HPDE6-E6E7 (cell line): ENCODE results near the gene LYPD6B.

Experiments
- DNase-seq: peaks from one replicate; pipeline ENCODE4 v3.0.0; 2011; ENCODE audit warnings: missing footprints; ENCODE audit errors: extremely low spot score

The LYPD6B gene

GRCh38 chr2:149038442-149039212 lies at the start of gene LYPD6B:
Gene LYPD6B (plus strand): TSS chr2:149038699. CDS start chr2:149130949, 92,250 bp downstream.
- peak; percentile 40 for DNase-seq

- peak; percentile 71 for DNase-seq
Observed at GRCh38 chr2:148989882-148990493, 48.5 kb upstream of the LYPD6B start.

GRCh38 chr2:148990968-148991367 lies 47.5 kb upstream of the LYPD6B start:
- no peak for DNase-seq

- DNase-seq: no peak
Observed at GRCh38 chr2:148992448-148992847, 46.1 kb upstream of the LYPD6B start.

- DNase-seq: no peak
Observed at GRCh38 chr2:148993351-148993750, 45.1 kb upstream of the LYPD6B start.

- DNase-seq: no peak
Observed at GRCh38 chr2:148994341-148994740, 44.2 kb upstream of the LYPD6B start.

- no peak for DNase-seq
Observed at GRCh38 chr2:148996805-148997204, 41.7 kb upstream of the LYPD6B start.

- no peak for DNase-seq
Observed at GRCh38 chr2:148998165-148998830, 40.2 kb upstream of the LYPD6B start.

GRCh38 chr2:148998831-148999200 lies 39.7 kb upstream of the LYPD6B start:
- DNase-seq: no peak

GRCh38 chr2:148999451-148999921 lies 39.0 kb upstream of the LYPD6B start:
- no peak for DNase-seq

GRCh38 chr2:149000158-149000938 lies 38.2 kb upstream of the LYPD6B start:
- no peak for DNase-seq

GRCh38 chr2:149001496-149001895 lies 37.0 kb upstream of the LYPD6B start:
- DNase-seq: no peak

GRCh38 chr2:149002378-149002890 lies 36.1 kb upstream of the LYPD6B start:
- DNase-seq: no peak

- DNase-seq: no peak
Observed at GRCh38 chr2:149002891-149003740, 35.4 kb upstream of the LYPD6B start.

- DNase-seq: no peak
Observed at GRCh38 chr2:149004836-149005235, 33.7 kb upstream of the LYPD6B start.

- DNase-seq: no peak
Observed at GRCh38 chr2:149005471-149006077, 32.9 kb upstream of the LYPD6B start.

- DNase-seq: peak; percentile 54
Observed at GRCh38 chr2:149006883-149007543, 31.5 kb upstream of the LYPD6B start.

GRCh38 chr2:149008381-149008780 lies 30.1 kb upstream of the LYPD6B start:
- no peak for DNase-seq

GRCh38 chr2:149009576-149010461 lies 28.7 kb upstream of the LYPD6B start:
- no peak for DNase-seq
